Measurements from ENCODE around the gene CABP5. TPM values are rescaled to one million over a fixed set of nuclear protein-coding genes. Genes with fewer than 3 reads are reported as not detected.

CABP5 gene
- total RNA-seq, 6 experiments from 2014 or later = not detected

DNA sequence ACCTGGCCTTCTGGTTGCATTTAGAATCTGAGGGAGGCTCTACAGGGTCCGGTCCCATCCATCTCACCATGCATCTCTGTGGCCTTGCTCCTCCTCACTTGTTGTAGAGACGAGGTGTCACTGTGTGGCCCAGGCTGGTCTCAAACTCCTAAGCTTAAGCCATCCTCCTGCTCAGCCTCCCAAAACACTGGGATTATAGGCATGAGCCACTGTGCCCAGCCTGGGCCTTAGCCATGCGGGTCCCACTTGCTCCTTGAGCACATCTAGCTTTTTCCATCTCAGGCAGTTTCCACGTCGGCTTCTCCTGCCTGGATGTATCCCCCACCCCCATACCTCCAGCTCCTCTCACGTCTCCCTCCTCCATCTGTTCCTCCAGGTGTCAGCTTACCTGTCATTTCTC is 39.6 kb downstream of the CABP5 start:
- no peaks in the 10 kb centered on the region for H3K4me1 ChIP-seq
- WGBS (ENCODE audit: insufficient coverage, low coverage, low lambda C conversion rate, missing lambda C conversion rate) = 54% methylated on average over 3 of the region's 6 CpGs
- ATAC-seq = no peak
- H3K9me3 ChIP-seq = no peaks in the 10 kb centered on the region
- H3K36me3 ChIP-seq = no peaks in the 10 kb centered on the region
- DNase-seq = no peak
- no peak overlapping the region for H3K4me3 ChIP-seq
- TF ChIP-seq, protein P1, sequence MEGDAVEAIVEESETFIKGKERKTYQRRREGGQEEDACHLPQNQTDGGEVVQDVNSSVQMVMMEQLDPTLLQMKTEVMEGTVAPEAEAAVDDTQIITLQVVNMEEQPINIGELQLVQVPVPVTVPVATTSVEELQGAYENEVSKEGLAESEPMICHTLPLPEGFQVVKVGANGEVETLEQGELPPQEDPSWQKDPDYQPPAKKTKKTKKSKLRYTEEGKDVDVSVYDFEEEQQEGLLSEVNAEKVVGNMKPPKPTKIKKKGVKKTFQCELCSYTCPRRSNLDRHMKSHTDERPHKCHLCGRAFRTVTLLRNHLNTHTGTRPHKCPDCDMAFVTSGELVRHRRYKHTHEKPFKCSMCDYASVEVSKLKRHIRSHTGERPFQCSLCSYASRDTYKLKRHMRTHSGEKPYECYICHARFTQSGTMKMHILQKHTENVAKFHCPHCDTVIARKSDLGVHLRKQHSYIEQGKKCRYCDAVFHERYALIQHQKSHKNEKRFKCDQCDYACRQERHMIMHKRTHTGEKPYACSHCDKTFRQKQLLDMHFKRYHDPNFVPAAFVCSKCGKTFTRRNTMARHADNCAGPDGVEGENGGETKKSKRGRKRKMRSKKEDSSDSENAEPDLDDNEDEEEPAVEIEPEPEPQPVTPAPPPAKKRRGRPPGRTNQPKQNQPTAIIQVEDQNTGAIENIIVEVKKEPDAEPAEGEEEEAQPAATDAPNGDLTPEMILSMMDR (IDR thresholded peaks at IDR 0.05) = no peak
- no peak for TF ChIP-seq POLR2A (IDR thresholded peaks at IDR 0.05)
- intact Hi-C loops (cut with DNase I) = no loop called here
- H3K27ac ChIP-seq = no peak overlapping the region
- H3K27me3 ChIP-seq = no peaks in the 10 kb centered on the region

DNA sequence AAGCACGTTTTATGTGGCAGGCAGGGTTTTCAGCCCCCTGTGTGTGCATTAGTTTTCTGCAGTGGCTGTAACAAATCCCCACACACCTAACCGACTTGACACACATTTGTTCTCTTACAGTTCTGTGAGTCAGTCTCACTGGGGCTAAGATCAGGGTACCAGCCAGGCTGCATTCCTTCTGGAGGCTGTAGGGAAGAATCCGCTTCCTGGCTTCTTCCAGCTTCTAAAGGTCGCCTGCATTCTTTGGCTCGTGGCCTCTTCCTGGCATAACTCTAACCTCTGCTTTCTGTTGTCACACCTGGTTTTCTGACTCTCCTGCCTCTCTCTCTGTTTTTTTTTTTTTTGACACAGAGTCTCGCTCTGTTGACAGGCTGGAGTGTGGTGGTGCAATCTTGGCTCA is 43.0 kb downstream of the CABP5 start:
- Histone ChIP-seq H3K4me1 (no peaks in the 10 kb centered on the region), H3K27me3 (no peaks in the 10 kb centered on the region), H3K4me3 (no peak overlapping the region), H3K9me3 (no peaks in the 10 kb centered on the region), H3K36me3 (no peaks in the 10 kb centered on the region), H3K27ac (no peak overlapping the region)
- ATAC-seq (no peak), DNase-seq (no peak)
- intact Hi-C loops (cut with DNase I) = no loop called here
- TF ChIP-seq POLR2A (IDR thresholded peaks at IDR 0.05) = no peak
- TF ChIP-seq, protein P1 (IDR thresholded peaks at IDR 0.05) = no peak
- WGBS (ENCODE audit: insufficient coverage, low coverage, low lambda C conversion rate, missing lambda C conversion rate) = 66% methylated on average over 6 of the region's 6 CpGs

DNA sequence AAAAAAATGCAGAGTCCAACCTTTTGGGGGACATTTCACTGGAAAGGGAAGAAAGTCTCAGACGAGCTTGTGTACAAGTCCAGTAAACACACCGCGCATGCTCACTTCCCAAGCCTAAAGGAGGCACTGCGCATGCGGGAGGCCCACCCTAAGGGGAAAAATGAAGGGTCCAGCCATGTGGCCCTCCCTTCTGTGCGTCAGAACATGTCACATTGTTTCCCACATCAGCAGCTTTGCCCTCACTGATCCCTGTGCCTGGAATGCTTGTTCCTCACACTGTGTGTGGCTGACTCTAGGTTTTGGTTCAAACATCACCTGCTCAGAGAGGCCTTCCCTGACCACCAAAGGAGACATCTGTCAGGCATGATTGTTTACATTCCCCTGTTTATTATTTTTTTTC is 45.1 kb downstream of the CABP5 start:
- Histone ChIP-seq H3K9me3 (no peaks in the 10 kb centered on the region), H3K36me3 (no peaks in the 10 kb centered on the region), H3K4me1 (no peaks in the 10 kb centered on the region), H3K27ac (no peak overlapping the region), H3K27me3 (no peaks in the 10 kb centered on the region), H3K4me3 (no peak overlapping the region)
- DNase-seq = no peak
- no peak for TF ChIP-seq POLR2A (IDR thresholded peaks at IDR 0.05)
- TF ChIP-seq, protein P1 (IDR thresholded peaks at IDR 0.05) = no peak
- intact Hi-C loops (cut with DNase I) = no loop called here
- 40% methylated on average over 1 of the region's 6 CpGs for WGBS (ENCODE audit: insufficient coverage, low coverage, low lambda C conversion rate, missing lambda C conversion rate)
- no peak for ATAC-seq

DNA sequence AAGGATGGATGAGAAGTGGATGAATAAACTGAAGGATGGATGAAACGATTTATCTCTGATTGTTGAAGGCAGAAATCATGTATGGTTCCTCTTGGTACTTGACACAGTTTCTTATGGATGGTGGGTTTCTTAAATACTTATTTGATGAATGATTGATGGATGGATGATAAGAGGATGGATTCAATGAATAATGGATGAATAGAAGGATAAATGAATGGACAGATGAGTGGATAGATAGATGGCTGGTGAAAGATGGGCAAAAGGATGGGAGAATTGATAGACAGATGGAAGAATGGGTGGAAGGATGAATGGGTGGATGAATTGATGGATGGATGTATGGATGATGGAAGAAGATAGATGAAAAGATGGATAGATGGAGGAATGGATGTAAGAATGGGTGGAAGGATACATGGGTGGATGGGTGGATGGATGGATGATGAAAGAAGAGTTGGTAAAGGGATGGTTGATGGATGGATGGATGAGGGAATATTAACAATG is 47.6 kb downstream of the CABP5 start:
- no peak for DNase-seq
- Histone ChIP-seq H3K27me3 (no peaks in the 10 kb centered on the region), H3K27ac (no peak overlapping the region), H3K4me1 (no peaks in the 10 kb centered on the region), H3K36me3 (no peaks in the 10 kb centered on the region), H3K9me3 (no peaks in the 10 kb centered on the region), H3K4me3 (no peak overlapping the region)
- 25% methylated on average over 1 of the region's 1 CpG for WGBS (ENCODE audit: insufficient coverage, low coverage, low lambda C conversion rate, missing lambda C conversion rate)
- no peak for ATAC-seq
- intact Hi-C loops (cut with DNase I) = no loop called here
- TF ChIP-seq POLR2A (IDR thresholded peaks at IDR 0.05) = no peak
- TF ChIP-seq, protein P1 (IDR thresholded peaks at IDR 0.05) = no peak
